Kidney epithelial cell (primary cell): ENCODE results near the gene EHF. TPM values are rescaled to one million over a fixed set of nuclear protein-coding genes. Genes with fewer than 3 reads are reported as not detected.

Source experiments
- DNase-seq: peaks from one replicate; pipeline ENCODE4 v3.0.0-alpha.2; 2010; ENCODE audit warnings: low read depth
- H3K27me3 ChIP-seq: 2 replicates; pipeline ENCODE4 v1.6.0; 2011; ENCODE audit warnings: low read length; ENCODE audit not compliant: control insufficient read depth, insufficient read depth
- H3K36me3 ChIP-seq: 2 replicates; pipeline ENCODE4 v1.5.1; 2011; ENCODE audit warnings: low read length; ENCODE audit not compliant: control insufficient read depth, insufficient read depth
- H3K4me3 ChIP-seq: 2 replicates; pipeline ENCODE4 v1.5.1; 2011; ENCODE audit warnings: low read depth, mild to moderate bottlenecking, control low read depth, low read length
- CTCF ChIP-seq: IDR thresholded peaks from 2 replicates; pipeline ENCODE4 v1.5.1; 2011; ENCODE audit warnings: mild to moderate bottlenecking, moderate library complexity, low read length, control low read depth, inconsistent platforms; ENCODE audit not compliant: insufficient read depth, poor library complexity, severe bottlenecking
- total RNA-seq: library from RNA; depleted of rRNA; stranded (reverse); fragments of >200 nt; gene quantifications from 2 replicates; pipeline ENCODE4 v1.2.3, GENCODE V29; 2015

EHF gene
- total RNA-seq, 1 donor from 2014 or later: 45.8 TPM

DNA sequence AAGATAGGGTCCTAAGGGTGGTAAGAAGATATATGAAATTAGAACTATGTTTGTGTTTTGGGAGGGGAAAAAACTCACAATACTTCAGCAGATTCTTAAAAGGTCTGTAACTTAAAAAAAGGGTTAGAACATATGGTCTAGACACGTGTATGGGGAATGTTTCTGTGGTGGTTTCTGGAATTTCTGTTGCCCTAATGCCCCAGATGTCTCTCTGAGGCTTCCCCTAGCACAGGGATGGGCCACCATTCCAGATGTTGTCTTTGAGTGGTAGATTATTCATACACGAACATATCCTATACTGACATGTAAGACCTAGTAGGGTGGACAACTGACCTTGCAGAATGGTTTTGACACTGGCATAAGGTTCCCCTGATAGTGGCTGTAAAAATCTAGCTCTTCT, 26.2 kb downstream of the EHF start:
- Histone ChIP-seq H3K4me3 (no peak overlapping the region), H3K36me3 (no peaks in the 10 kb centered on the region), H3K27me3 (no peaks in the 10 kb centered on the region)
- no peak for DNase-seq
- no peak for TF ChIP-seq CTCF

- H3K36me3 ChIP-seq: no peaks in the 10 kb centered on the region
- DNase-seq: no peak
- no peaks in the 10 kb centered on the region for H3K27me3 ChIP-seq
Measured at GRCh38 chr11:34647532-34647931, 26.6 kb downstream of the EHF start.

GRCh38 chr11:34648036-34648435, 27.1 kb downstream of the EHF start:
- no peak overlapping the region for H3K4me3 ChIP-seq
- H3K27me3 ChIP-seq: no peaks in the 10 kb centered on the region
- no peak for TF ChIP-seq CTCF
- H3K36me3 ChIP-seq: no peaks in the 10 kb centered on the region
- no peak for DNase-seq

More at GRCh38 chr11:34647532-34647931, 26.6 kb downstream of the EHF start:
- no peak for TF ChIP-seq CTCF
- H3K4me3 ChIP-seq: no peak overlapping the region

DNA sequence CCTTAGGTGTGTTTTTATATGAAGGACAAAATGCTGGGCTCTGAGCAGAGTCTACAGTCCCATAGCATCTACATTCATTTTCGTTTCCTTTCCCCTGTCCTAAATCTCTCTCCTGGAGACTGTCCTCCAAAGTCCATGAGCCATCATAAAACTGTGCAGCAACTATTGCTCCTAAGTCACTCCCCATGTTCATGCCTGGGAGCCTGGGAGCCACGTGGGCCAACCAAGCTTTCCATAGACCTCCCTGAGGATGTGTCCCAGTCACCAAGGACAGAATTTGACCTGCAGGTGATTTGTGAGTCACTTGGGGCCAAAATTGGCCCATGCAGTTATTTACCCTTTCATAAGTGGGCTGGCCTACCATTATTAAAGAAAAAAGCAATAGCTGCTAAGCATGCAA, 28.7 kb downstream of the EHF start:
- no peak for DNase-seq
- H3K27me3 ChIP-seq: no peaks in the 10 kb centered on the region
- H3K36me3 ChIP-seq: no peaks in the 10 kb centered on the region
- TF ChIP-seq CTCF: no peak
- H3K4me3 ChIP-seq: no peak overlapping the region

DNA sequence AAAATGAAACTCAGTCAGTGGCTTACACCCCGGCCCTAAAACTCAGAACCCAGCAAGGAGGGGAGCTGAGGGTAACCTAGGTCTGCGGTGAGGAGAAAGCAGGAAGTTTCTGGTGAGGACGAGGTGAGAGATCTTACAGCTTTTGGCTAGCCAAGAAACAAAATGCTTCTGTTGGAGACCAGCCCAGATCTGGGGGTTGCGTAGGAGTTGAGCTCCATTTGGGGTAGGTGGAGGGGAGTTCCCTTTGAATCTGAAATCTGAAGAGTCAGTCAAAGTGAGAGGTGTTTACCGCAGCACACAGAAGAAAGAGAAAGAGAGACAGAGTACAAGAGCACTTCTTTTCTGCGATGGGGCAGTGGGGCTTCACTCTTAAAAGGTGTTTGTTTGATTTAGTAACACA, 29.6 kb downstream of the EHF start:
- Histone ChIP-seq H3K36me3 (no peaks in the 10 kb centered on the region), H3K4me3 (no peak overlapping the region), H3K27me3 (no peaks in the 10 kb centered on the region)
- no peak for TF ChIP-seq CTCF
- DNase-seq: no peak

GRCh38 chr11:34651551-34651950, 30.7 kb downstream of the EHF start:
- H3K36me3 ChIP-seq: no peaks in the 10 kb centered on the region
- H3K4me3 ChIP-seq: no peak overlapping the region
- no peak for DNase-seq
- TF ChIP-seq CTCF: no peak
- no peaks in the 10 kb centered on the region for H3K27me3 ChIP-seq
